Endothelial cell of umbilical vein (primary cell): ENCODE results near the gene FOXP1. TPM values are rescaled to one million over a fixed set of nuclear protein-coding genes. Genes with fewer than 3 reads are reported as not detected.

Source experiments
- BruUV-seq: library from RNA; stranded (reverse); fragments of 400-500 nt; replicated peaks from 2 replicates; lab custom pipeline; 2021; lab: Mats Ljungman, UMichigan
- CTCF ChIA-PET: fragments of 300-600, 350-600 bp; sonication (Branson Sonifier 250); formaldehyde crosslinking; loops from one replicate; lab custom pipeline; 2021; ENCODE audit warnings: antibody characterized with exemption, inconsistent platforms; lab: Charles Lee
- POLR2A ChIA-PET: fragments of 300-600, 350-600 bp; sonication (Branson Sonifier 250); formaldehyde crosslinking; loops from one replicate; lab custom pipeline; 2021; ENCODE audit warnings: antibody characterized with exemption, inconsistent platforms; lab: Charles Lee
- DNase-seq: peaks from one replicate; pipeline ENCODE4 v3.0.0-alpha.2; 2011; ENCODE audit warnings: low read depth, low spot score
- FAIRE-seq: peaks from 2 replicates; lab custom pipeline; 2011; peaks lifted over from hg19 to GRCh38; lab: Jason Lieb, UNC
- H2AFZ ChIP-seq: 2 replicates; pipeline ENCODE4 v1.6.0; 2012; ENCODE audit warnings: low read depth, low read length, control low read depth, inconsistent platforms
- H3K27ac ChIP-seq: 2 replicates; pipeline ENCODE4 v1.5.1; 2011; ENCODE audit warnings: low read depth, mild to moderate bottlenecking, control low read depth, low read length, moderate library complexity; ENCODE audit not compliant: insufficient read depth
- H3K27me3 ChIP-seq, 2 experiments: 2 replicates each; pipeline versions ENCODE4 v1.6.0 to v1.6.1; 2011; ENCODE audit warnings: low read length in 2 of 2, mixed read lengths in 1 of 2; ENCODE audit not compliant: control insufficient read depth in 2 of 2, insufficient read depth in 2 of 2
- H3K36me3 ChIP-seq, 2 experiments: 2 replicates in 1 of 2; 3 replicates in 1 of 2; pipeline ENCODE4 v1.5.1; 2011; ENCODE audit warnings: low read length in 2 of 2, mild to moderate bottlenecking in 1 of 2, moderate library complexity in 1 of 2; ENCODE audit not compliant: control insufficient read depth in 2 of 2, insufficient read depth in 2 of 2; ENCODE audit errors: extremely low read depth in 1 of 2
- H3K4me1 ChIP-seq: 3 replicates; pipeline ENCODE4 v1.5.1; 2011; ENCODE audit warnings: mild to moderate bottlenecking, low read length; ENCODE audit not compliant: control insufficient read depth, insufficient read depth; ENCODE audit errors: extremely low read depth
- H3K4me2 ChIP-seq: 2 replicates; pipeline ENCODE4 v1.6.1; 2011; ENCODE audit warnings: low read length, control low read depth, mixed read lengths; ENCODE audit not compliant: insufficient read depth
- H3K4me3 ChIP-seq, 3 experiments: fragments of 200-600 bp in 1 of 3; sonication (generic), shearing (Covaris generic) in 1 of 3; replicated peaks in 1 of 3; 2 replicates each; pipeline ENCODE4 v1.5.1; 2011 to 2016; ENCODE audit warnings: control low read depth in 3 of 3, low read length in 3 of 3, mild to moderate bottlenecking in 2 of 3, inconsistent platforms in 1 of 3, low read depth in 1 of 3, moderate library complexity in 1 of 3; ENCODE audit not compliant: insufficient read depth in 1 of 3
- H3K79me2 ChIP-seq: 2 replicates; pipeline ENCODE4 v1.6.0; 2012; ENCODE audit warnings: low read length, inconsistent platforms; ENCODE audit not compliant: control insufficient read depth, insufficient read depth
- H3K9ac ChIP-seq: replicated peaks from 2 replicates; pipeline ENCODE3; 2011; ENCODE audit warnings: low read length, control low read depth; ENCODE audit not compliant: insufficient read depth; ENCODE audit errors: extremely low read depth
- H3K9me1 ChIP-seq: replicated peaks from 3 replicates; pipeline ENCODE4 v1.6.0; 2011; ENCODE audit warnings: mild to moderate bottlenecking, low read length; ENCODE audit not compliant: control insufficient read depth, insufficient read depth; ENCODE audit errors: extremely low read depth
- H3K9me3 ChIP-seq: replicated peaks from 2 replicates; pipeline ENCODE4 v1.5.1; 2012; ENCODE audit warnings: low read length, inconsistent platforms; ENCODE audit not compliant: control insufficient read depth, insufficient read depth
- H4K20me1 ChIP-seq: replicated peaks from 2 replicates; pipeline ENCODE3; 2011; ENCODE audit warnings: mild to moderate bottlenecking, low read length; ENCODE audit not compliant: control insufficient read depth, insufficient read depth; ENCODE audit errors: extremely low read depth
- CTCF ChIP-seq, 2 donors: IDR thresholded peaks; 1 replicate in 1 of 2; 2 replicates in 1 of 2; pipeline ENCODE4 v1.5.1; 2011; ENCODE audit warnings: low read length in 2 of 2, mild to moderate bottlenecking in 2 of 2, moderate library complexity in 2 of 2, control low read depth in 1 of 2, inconsistent platforms in 1 of 2, low read depth in 1 of 2; ENCODE audit not compliant: insufficient read depth in 1 of 2; ENCODE audit errors: extremely low read depth in 1 of 2
- EZH2 ChIP-seq: IDR thresholded peaks from 2 replicates; pipeline ENCODE4 v1.6.1; 2012; ENCODE audit warnings: borderline replicate concordance, low read depth, mild to moderate bottlenecking, moderate library complexity, low read length, inconsistent platforms; ENCODE audit not compliant: severe bottlenecking
- FOS ChIP-seq: IDR thresholded peaks from 2 replicates; pipeline ENCODE4 v1.6.1; 2011; ENCODE audit warnings: mild to moderate bottlenecking, low read length, moderate library complexity, borderline replicate concordance; ENCODE audit not compliant: insufficient read depth
- GATA2 ChIP-seq: IDR thresholded peaks from 2 replicates; pipeline ENCODE4 v1.7.0; 2011; ENCODE audit warnings: low read depth, mild to moderate bottlenecking, moderate library complexity, mixed read lengths, low read length; ENCODE audit not compliant: insufficient read length, insufficient read depth
- JUN ChIP-seq: IDR thresholded peaks from 2 replicates; pipeline ENCODE4 v1.6.1; 2011; ENCODE audit warnings: borderline replicate concordance, low read depth; ENCODE audit not compliant: insufficient read length, insufficient read depth
- MAX ChIP-seq: IDR thresholded peaks from 2 replicates; pipeline ENCODE4 v1.6.1; 2011; ENCODE audit not compliant: insufficient read depth, insufficient read length
- MYC ChIP-seq: IDR thresholded peaks from one replicate; pipeline ENCODE4 v1.6.1; 2011; ENCODE audit warnings: mild to moderate bottlenecking, low read depth, low read length
- POLR2A ChIP-seq: IDR thresholded peaks from 2 replicates; pipeline ENCODE4 v1.6.1; 2012; ENCODE audit warnings: low read depth, mild to moderate bottlenecking, control low read depth, low read length
- POLR2AphosphoS5 ChIP-seq: IDR thresholded peaks from 2 replicates; pipeline ENCODE4 v1.6.1; 2012; ENCODE audit warnings: low read depth, mild to moderate bottlenecking, control low read depth, low read length, moderate library complexity; ENCODE audit not compliant: insufficient read depth
- dilution Hi-C: fragments of 300-500 bp; cut with MboI; formaldehyde crosslinking; loops from one replicate; pipeline ENCODE4 v1.15.0; 2019; ENCODE audit warnings: low sequenced_read_pairs; ENCODE audit not compliant: extremely low pct_ligation_motif_present
- intact Hi-C: fragments of 100-400 bp; cut with micrococcal nuclease; formaldehyde crosslinking; loops from one replicate; pipeline ENCODE4 v1.10.0; 2022
- polyA plus RNA-seq, 4 experiments: library from polyadenylated mRNA; depleted of rRNA in 3 of 4; stranded (reverse) in 3 of 4; unstranded in 1 of 4; fragments of >200 nt; gene quantifications; 2 replicates each; pipeline versions ENCODE4 v1.2.1 to v1.2.3, GENCODE V29; 2011 to 2012; ENCODE audit warnings: missing spikeins in 1 of 4
- total RNA-seq: library from RNA; stranded (reverse); gene quantifications from 2 replicates; pipeline ENCODE4 v1.2.3, GENCODE V29; 2021

Gene FOXP1
- total and polyA plus RNA-seq, 2 donors (not counting 3 experiments of a cell fraction or from before 2014, with no cell fraction given): 41.0 to 107 TPM

GRCh38 chr3:71045212-71045916 is 538.2 kb downstream of the FOXP1 start:
- no peak overlapping the region for H3K9ac ChIP-seq
- H4K20me1 ChIP-seq: no peaks in the 10 kb centered on the region
- FAIRE-seq (no peak), DNase-seq (no peak)
- H3K4me2 ChIP-seq: no peak overlapping the region
- no peak for TF ChIP-seq GATA2
- TF ChIP-seq FOS: no peak
- TF ChIP-seq JUN: no peak
- no peak for TF ChIP-seq MYC
- no peak for TF ChIP-seq MAX
- no peak for TF ChIP-seq POLR2A
- TF ChIP-seq CTCF (IDR thresholded peaks at IDR 0.05; ENCODE audit: extremely low read depth in 1 of 2, insufficient read depth in 1 of 2, low read depth in 1 of 2, low read length in 2 of 2): no peak
- TF ChIP-seq EZH2: no peak
- no peak for TF ChIP-seq POLR2AphosphoS5
- no peaks in the 10 kb centered on the region for H3K9me3 ChIP-seq
- CTCF ChIA-PET: no interaction called here
- no TSS peak for BruUV-seq
- H3K79me2 ChIP-seq: peaks cover 72% of the 10 kb centered on the region
- no peak overlapping the region for H3K4me3 ChIP-seq
- POLR2A ChIA-PET: interaction anchor here (0.6 kb wide), 1 partner anchor 12 kb away, joined by 4 read pairs; no protein-coding TSS in a partner anchor
- intact Hi-C loops: no loop called here
- dilution Hi-C loops: no loop called here
- H3K4me1 ChIP-seq: peaks cover 45% of the 10 kb centered on the region
- no peaks in the 10 kb centered on the region for H3K9me1 ChIP-seq
- H3K27me3 ChIP-seq: no peaks in the 10 kb centered on the region
- H3K36me3 ChIP-seq: peaks cover 28 to 29% of the 10 kb centered on the region in 2 experiments
- H2AFZ ChIP-seq: no peak overlapping the region
- no peak overlapping the region for H3K27ac ChIP-seq
